Upper lobe of left lung (tissue), 4 donors: ENCODE results near the gene SETD5.

Experiments used
- CTCF ChIP-seq, 6 experiments: fragments of 450-650 bp in 4 of 6; fragments of 200-600 bp in 2 of 6; sonication (generic) in 2 of 6; IDR thresholded peaks; one replicate each; pipeline ENCODE4 v1.5.1; 2016 to 2019; ENCODE audit warnings: antibody characterized with exemption in 6 of 6
- POLR2A ChIP-seq, 4 donors: fragments of 450-650 bp; IDR thresholded peaks; one replicate each; pipeline ENCODE4 v1.5.1; 2016 to 2017; ENCODE audit warnings: antibody characterized with exemption in 4 of 4, mild to moderate bottlenecking in 2 of 4
- POLR2AphosphoS5 ChIP-seq, 2 donors: sonication (generic); formaldehyde crosslinking; IDR thresholded peaks; one replicate each; pipeline ENCODE4 v1.5.1; 2017; ENCODE audit warnings: antibody characterized with exemption in 2 of 2

GRCh38 chr3:9485248-9485647 lies 87.8 kb downstream of the SETD5 start:
- TF ChIP-seq CTCF (IDR thresholded peaks at IDR 0.05) (no peak), POLR2A (IDR thresholded peaks at IDR 0.05) (no peak), POLR2AphosphoS5 (IDR thresholded peaks at IDR 0.05) (no peak)
